Right renal cortex interstitium (tissue), 3 donors: ENCODE data around the gene CNKSR3. TPM values are rescaled to one million over a fixed set of nuclear protein-coding genes. Genes with fewer than 3 reads are reported as not detected.

Experiments
- DNase-seq, 3 donors: peaks; one replicate each; pipeline ENCODE4 v3.0.0-alpha.2; 2013; ENCODE audit warnings: low read depth in 3 of 3, low spot score in 2 of 3
- polyA plus RNA-seq, 3 donors: library from polyadenylated mRNA; unstranded; fragments of 120-200 nt; gene quantifications; one replicate each; pipeline ENCODE4 v1.2.1, GENCODE V29; 2013; ENCODE audit not compliant: insufficient read length in 3 of 3

CNKSR3 gene
- polyA plus RNA-seq, 3 donors: 58.6 to 62.5 (median 62.1) TPM

- DNase-seq: no peak
Observed at GRCh38 chr6:154358019-154358545, 152.4 kb downstream of the CNKSR3 start.

GRCh38 chr6:154356690-154357089 is 153.8 kb downstream of the CNKSR3 start, which contains the start of gene IPCEF1:
IPCEF1 (minus strand) TSS chr6:154356803; CDS start chr6:154265947, 90,856 bp downstream.
- DNase-seq: no peak

- no peak for DNase-seq
Observed at GRCh38 chr6:154356113-154356512, 154.4 kb downstream of the CNKSR3 start.

GRCh38 chr6:154354265-154354777 is 156.2 kb downstream of the CNKSR3 start:
- no peak for DNase-seq

- no peak for DNase-seq
Observed at GRCh38 chr6:154353626-154354025, 156.9 kb downstream of the CNKSR3 start.

- no peak for DNase-seq
Observed at GRCh38 chr6:154352898-154353585, 157.4 kb downstream of the CNKSR3 start.

GRCh38 chr6:154350293-154350692 is 160.2 kb downstream of the CNKSR3 start:
- no peak for DNase-seq

- DNase-seq: no peak
Observed at GRCh38 chr6:154347981-154348380, 162.5 kb downstream of the CNKSR3 start.

- no peak for DNase-seq
Observed at GRCh38 chr6:154345811-154346210, 164.7 kb downstream of the CNKSR3 start.

- no peak for DNase-seq
Observed at GRCh38 chr6:154343473-154344308, 166.8 kb downstream of the CNKSR3 start.

- DNase-seq: no peak
Observed at GRCh38 chr6:154341871-154342270, 168.6 kb downstream of the CNKSR3 start.

- DNase-seq: no peak
Observed at GRCh38 chr6:154341336-154341735, 169.1 kb downstream of the CNKSR3 start.

Other genes with a start within 250 kb of the CNKSR3 start
- gene IPCEF1, start 153.9 kb downstream of the CNKSR3 start, polyA plus RNA-seq: 1 to 10 TPM; 5.6 to 8.3 (median 6.0) TPM
- gene SCAF8, start 222.7 kb upstream of the CNKSR3 start, polyA plus RNA-seq: 10 to 100 TPM; 56.0 to 65.2 (median 59.6) TPM